HG03342 (cell line): ENCODE data around the gene PCMT1.
"Not testable (repeated sequence)": the region's sequence is repeated elsewhere in the genome, so short reads cannot be mapped to it uniquely, and the experiment has no call there.

Source experiments
- ATAC-seq: cut with Tn5 transposase; IDR thresholded peaks from one replicate; pipeline ENCODE4 v1.9.1; 2021; ENCODE audit warnings: mild to moderate bottlenecking, moderate library complexity; ENCODE audit not compliant: unreplicated experiment

PCMT1 gene

GRCh38 chr6:149749082-149749593 lies 403 bp upstream of the PCMT1 start:
- ATAC-seq: peak; percentile 1

- ATAC-seq: peak; percentile 27
These were observed 632 bp downstream of the PCMT1 start for GRCh38 chr6:149750136-149750609.

GRCh38 chr6:149751239-149751638 lies 1.7 kb downstream of the PCMT1 start:
- no peak for ATAC-seq

- not testable (repeated sequence) for ATAC-seq
These were observed 2.4 kb downstream of the PCMT1 start for GRCh38 chr6:149751920-149752319.

GRCh38 chr6:149752600-149753373 lies 3.2 kb downstream of the PCMT1 start:
- no peak for ATAC-seq

- ATAC-seq: not testable (repeated sequence)
These were observed 3.8 kb downstream of the PCMT1 start for GRCh38 chr6:149753374-149753637.

- no peak for ATAC-seq
These were observed 5.0 kb downstream of the PCMT1 start for GRCh38 chr6:149754548-149754947.

- peak; percentile 84 for ATAC-seq
These were observed 6.0 kb downstream of the PCMT1 start for GRCh38 chr6:149755300-149756260.

GRCh38 chr6:149756261-149756636 lies 6.7 kb downstream of the PCMT1 start:
- no peak for ATAC-seq

- ATAC-seq: peak; percentile 97
These were observed 11.9 kb downstream of the PCMT1 start for GRCh38 chr6:149761438-149761837.

- no peak for ATAC-seq
These were observed 14.3 kb downstream of the PCMT1 start for GRCh38 chr6:149763866-149764265.

GRCh38 chr6:149766156-149766769 lies 16.7 kb downstream of the PCMT1 start:
- no peak for ATAC-seq

- no peak for ATAC-seq
These were observed 20.1 kb downstream of the PCMT1 start for GRCh38 chr6:149769676-149770075.

GRCh38 chr6:149771185-149771584 lies 21.6 kb downstream of the PCMT1 start:
- no peak for ATAC-seq

- ATAC-seq: no peak
These were observed 22.4 kb downstream of the PCMT1 start for GRCh38 chr6:149771925-149772324.

GRCh38 chr6:149777624-149778023 lies 28.1 kb downstream of the PCMT1 start:
- ATAC-seq: no peak

GRCh38 chr6:149779644-149779963 lies 30.1 kb downstream of the PCMT1 start:
- no peak for ATAC-seq

GRCh38 chr6:149781715-149782114 lies 32.2 kb downstream of the PCMT1 start:
- ATAC-seq: no peak

- no peak for ATAC-seq
These were observed 32.8 kb downstream of the PCMT1 start for GRCh38 chr6:149782337-149782736.

- ATAC-seq: no peak
These were observed 34.0 kb downstream of the PCMT1 start for GRCh38 chr6:149783551-149783950.

- no peak for ATAC-seq
These were observed 56.6 kb downstream of the PCMT1 start for GRCh38 chr6:149806127-149806526.
